ENCODE data around the gene ING4.

GRCh38 chr12:6635375-6635855 is 27.5 kb downstream of the ING4 start:
- TF ChIP-seq CTCF (IDR thresholded peaks at IDR 0.05; ENCODE audit: extremely low read depth in 1 of 2, insufficient read depth in 1 of 2, low read depth in 1 of 2, low read length in 2 of 2) (no peak), POLR2A (IDR thresholded peaks at IDR 0.05; ENCODE audit: low read depth, low read length) (no peak), POLR2AphosphoS5 (IDR thresholded peaks at IDR 0.05; ENCODE audit: insufficient read depth, low read depth, low read length) (no peak), FOS (IDR thresholded peaks at IDR 0.05; ENCODE audit: borderline replicate concordance, insufficient read depth, low read length) (no peak), GATA2 (IDR thresholded peaks at IDR 0.05; ENCODE audit: insufficient read depth, insufficient read length, low read depth, low read length) (no peak), EZH2 (IDR thresholded peaks at IDR 0.05; ENCODE audit: borderline replicate concordance, low read depth, low read length, severe bottlenecking) (no peak), MAX (IDR thresholded peaks at IDR 0.05; ENCODE audit: insufficient read depth, insufficient read length) (no peak), MYC (IDR thresholded peaks at IDR 0.05; ENCODE audit: low read depth, low read length) (no peak)
